ENCODE data around the gene CHMP6.

CHMP6 gene

GRCh38 chr17:80986816-80987475 is 4.7 kb upstream of the CHMP6 start:
- DNase-seq (ENCODE audit: low read depth, low spot score), result no peak
- no peak overlapping the region for H3K4me3 ChIP-seq (ENCODE audit: low read length)

- DNase-seq (ENCODE audit: low read depth, low spot score), result no peak
- H3K4me3 ChIP-seq (ENCODE audit: low read length), result no peak overlapping the region
Observed at GRCh38 chr17:80987941-80988461, 3.6 kb upstream of the CHMP6 start.

- no peak for DNase-seq (ENCODE audit: low read depth, low spot score)
- no peak overlapping the region for H3K4me3 ChIP-seq (ENCODE audit: low read length)
Observed at GRCh38 chr17:80989586-80989913, 2.1 kb upstream of the CHMP6 start.

GRCh38 chr17:80990921-80991644 is 558 bp upstream of the CHMP6 start:
- peak overlapping the region; percentile 78 for H3K4me3 ChIP-seq (ENCODE audit: low read length)
- DNase-seq (ENCODE audit: low read depth, low spot score), result no peak

- peak overlapping the region; percentile 78 for H3K4me3 ChIP-seq (ENCODE audit: low read length)
- DNase-seq (ENCODE audit: low read depth, low spot score), result no peak
Observed at GRCh38 chr17:80992077-80992947, 671 bp downstream of the CHMP6 start.

- peak overlapping the region; percentile 78 for H3K4me3 ChIP-seq (ENCODE audit: low read length)
- no peak for DNase-seq (ENCODE audit: low read depth, low spot score)
Observed at GRCh38 chr17:80992948-80993624, 1.4 kb downstream of the CHMP6 start.

GRCh38 chr17:80995131-80995530 is 3.5 kb downstream of the CHMP6 start:
- no peak overlapping the region for H3K4me3 ChIP-seq (ENCODE audit: low read length)
- no peak for DNase-seq (ENCODE audit: low read depth, low spot score)

- no peak for DNase-seq (ENCODE audit: low read depth, low spot score)
- no peak overlapping the region for H3K4me3 ChIP-seq (ENCODE audit: low read length)
Observed at GRCh38 chr17:80996422-80997305, 5.0 kb downstream of the CHMP6 start.

GRCh38 chr17:80997424-80998117 is 5.9 kb downstream of the CHMP6 start:
- no peak for DNase-seq (ENCODE audit: low read depth, low spot score)
- no peak overlapping the region for H3K4me3 ChIP-seq (ENCODE audit: low read length)

GRCh38 chr17:80998118-80998747 is 6.6 kb downstream of the CHMP6 start:
- H3K4me3 ChIP-seq (ENCODE audit: low read length), result no peak overlapping the region
- no peak for DNase-seq (ENCODE audit: low read depth, low spot score)

- no peak for DNase-seq (ENCODE audit: low read depth, low spot score)
- H3K4me3 ChIP-seq (ENCODE audit: low read length), result no peak overlapping the region
Observed at GRCh38 chr17:80998748-80999535, 7.3 kb downstream of the CHMP6 start.

GRCh38 chr17:80999536-81000333 is 8.1 kb downstream of the CHMP6 start:
- no peak for DNase-seq (ENCODE audit: low read depth, low spot score)
- H3K4me3 ChIP-seq (ENCODE audit: low read length), result no peak overlapping the region

GRCh38 chr17:81000334-81000630 is 8.6 kb downstream of the CHMP6 start:
- DNase-seq (ENCODE audit: low read depth, low spot score), result no peak
- no peak overlapping the region for H3K4me3 ChIP-seq (ENCODE audit: low read length)

GRCh38 chr17:81000631-81001357 is 9.2 kb downstream of the CHMP6 start:
- DNase-seq (ENCODE audit: low read depth, low spot score), result no peak
- no peak overlapping the region for H3K4me3 ChIP-seq (ENCODE audit: low read length)

- DNase-seq (ENCODE audit: low read depth, low spot score), result no peak
- H3K4me3 ChIP-seq (ENCODE audit: low read length), result no peak overlapping the region
Observed at GRCh38 chr17:81002013-81002384, 10.4 kb downstream of the CHMP6 start.
